ENCODE data around the gene TANK. TPM values are rescaled to one million over a fixed set of nuclear protein-coding genes. Genes with fewer than 3 reads are reported as not detected.

The TANK gene
- polyA plus RNA-seq, 3 donors: 72.7 to 91.7 (median 73.5) TPM

- Histone ChIP-seq H3K9ac (ENCODE audit: insufficient read depth, low read length, poor library complexity, severe bottlenecking) (no peak overlapping the region), H2AFZ (ENCODE audit: insufficient read depth, low read depth, low read length, poor library complexity, severe bottlenecking) (no peak overlapping the region), H3K4me3 (replicated peaks in 1 of 3; ENCODE audit: low read depth in 2 of 3, low read length in 3 of 3) (peak overlapping the region in 1 of 3 experiments; percentile 66), H3K9me3 (replicated peaks in 1 of 2; ENCODE audit: control insufficient read depth in 1 of 2, insufficient read depth in 1 of 2, low read length in 2 of 2) (no peaks in the 10 kb centered on the region), H3K27ac (ENCODE audit: low read depth in 1 of 2, low read length in 2 of 2) (peak overlapping the region in 1 of 2 donors; percentile 76), H3K36me3 (replicated peaks in 1 of 2; ENCODE audit: control insufficient read depth in 1 of 2, insufficient read depth in 2 of 2, low read length in 2 of 2) (peaks cover 0 to 17% of the 10 kb centered on the region in 2 donors), H3K79me2 (ENCODE audit: insufficient read depth, low read length) (peaks cover 88% of the 10 kb centered on the region), H3K27me3 (ENCODE audit: control insufficient read depth in 2 of 2, insufficient read depth in 2 of 2, low read length in 2 of 2) (no peaks in the 10 kb centered on the region), H3K4me1 (ENCODE audit: control insufficient read depth in 1 of 2, insufficient read depth in 2 of 2, low read length in 2 of 2) (peaks cover 72 to 87% of the 10 kb centered on the region in 2 donors), H4K20me1 (ENCODE audit: insufficient read depth, low read length) (peaks cover 19% of the 10 kb centered on the region), H3K4me2 (replicated peaks; ENCODE audit: extremely low read depth, low read length, poor library complexity, severe bottlenecking) (peak overlapping the region; percentile 87)
- Mint-ChIP-seq H3K27me3 (ENCODE audit: low read depth in 3 of 3) (no peaks in the 10 kb centered on the region), H3K36me3 (peaks cover 22 to 39% of the 10 kb centered on the region in 2 donors), H3K9me3 (peaks cover 0 to 4% (median 0%) of the 10 kb centered on the region in 7 donors), H3K4me3 (no peak overlapping the region), H3K27ac (peak overlapping the region in 6 of 7 donors; percentile 30 to 88 (median 68)), H3K4me1 (peaks cover 74% of the 10 kb centered on the region)
- TF ChIP-seq CTCF (IDR thresholded peaks at IDR 0.05): no peak
- intact Hi-C loops (cut with micrococcal nuclease): loop anchor here in 1 of 2 donors (5.0 kb wide), 1 partner anchor 87 kb away; no protein-coding TSS in a partner anchor
- DNase-seq: no peak
- WGBS (ENCODE audit: insufficient coverage): no CpG with 5 or more reads among the region's 6 CpGs
These were observed 3.9 kb downstream of the TANK start for GRCh38 chr2:161164161-161164560.

- Histone ChIP-seq H3K27me3 (ENCODE audit: control insufficient read depth in 2 of 2, insufficient read depth in 2 of 2, low read length in 2 of 2) (no peaks in the 10 kb centered on the region), H3K4me1 (ENCODE audit: control insufficient read depth in 1 of 2, insufficient read depth in 2 of 2, low read length in 2 of 2) (peaks cover 78 to 91% of the 10 kb centered on the region in 2 donors), H3K9ac (ENCODE audit: insufficient read depth, low read length, poor library complexity, severe bottlenecking) (no peak overlapping the region), H3K27ac (ENCODE audit: low read depth in 1 of 2, low read length in 2 of 2) (peak overlapping the region; percentile 8 to 76), H3K9me3 (replicated peaks in 1 of 2; ENCODE audit: control insufficient read depth in 1 of 2, insufficient read depth in 1 of 2, low read length in 2 of 2) (no peaks in the 10 kb centered on the region), H3K4me2 (replicated peaks; ENCODE audit: extremely low read depth, low read length, poor library complexity, severe bottlenecking) (peak overlapping the region; percentile 87), H3K79me2 (ENCODE audit: insufficient read depth, low read length) (peaks cover 90% of the 10 kb centered on the region), H3K4me3 (replicated peaks in 1 of 3; ENCODE audit: low read depth in 2 of 3, low read length in 3 of 3) (peak overlapping the region; percentile 9 to 66 (median 32)), H4K20me1 (ENCODE audit: insufficient read depth, low read length) (peaks cover 19% of the 10 kb centered on the region), H2AFZ (ENCODE audit: insufficient read depth, low read depth, low read length, poor library complexity, severe bottlenecking) (no peak overlapping the region), H3K36me3 (replicated peaks in 1 of 2; ENCODE audit: control insufficient read depth in 1 of 2, insufficient read depth in 2 of 2, low read length in 2 of 2) (peaks cover 0 to 17% of the 10 kb centered on the region in 2 donors)
- intact Hi-C loops (cut with micrococcal nuclease): no loop called here
- DNase-seq: no peak
- no peak for TF ChIP-seq CTCF (IDR thresholded peaks at IDR 0.05)
- peak overlapping the region in 1 of 2 donors; percentile 70 for H3K4me3 Mint-ChIP-seq
- H3K27me3 Mint-ChIP-seq (ENCODE audit: low read depth in 3 of 3): no peaks in the 10 kb centered on the region
- H3K4me1 Mint-ChIP-seq: peaks cover 85% of the 10 kb centered on the region
- H3K9me3 Mint-ChIP-seq: peaks cover 0 to 4% (median 0%) of the 10 kb centered on the region in 7 donors
- H3K27ac Mint-ChIP-seq: peak overlapping the region; percentile 84 to 94 (median 93)
- H3K36me3 Mint-ChIP-seq: peaks cover 22 to 37% of the 10 kb centered on the region in 2 donors
These were observed 5.0 kb downstream of the TANK start for GRCh38 chr2:161165266-161165665.

All from CD14-positive monocyte (primary cell).